GM19351 (cell line): ENCODE data around the gene SPSB1.

Experiments
- ATAC-seq: cut with Tn5 transposase; IDR thresholded peaks from one replicate; pipeline ENCODE4 v1.9.1; 2021; ENCODE audit warnings: mild to moderate bottlenecking, moderate library complexity; ENCODE audit not compliant: unreplicated experiment

The SPSB1 gene

DNA sequence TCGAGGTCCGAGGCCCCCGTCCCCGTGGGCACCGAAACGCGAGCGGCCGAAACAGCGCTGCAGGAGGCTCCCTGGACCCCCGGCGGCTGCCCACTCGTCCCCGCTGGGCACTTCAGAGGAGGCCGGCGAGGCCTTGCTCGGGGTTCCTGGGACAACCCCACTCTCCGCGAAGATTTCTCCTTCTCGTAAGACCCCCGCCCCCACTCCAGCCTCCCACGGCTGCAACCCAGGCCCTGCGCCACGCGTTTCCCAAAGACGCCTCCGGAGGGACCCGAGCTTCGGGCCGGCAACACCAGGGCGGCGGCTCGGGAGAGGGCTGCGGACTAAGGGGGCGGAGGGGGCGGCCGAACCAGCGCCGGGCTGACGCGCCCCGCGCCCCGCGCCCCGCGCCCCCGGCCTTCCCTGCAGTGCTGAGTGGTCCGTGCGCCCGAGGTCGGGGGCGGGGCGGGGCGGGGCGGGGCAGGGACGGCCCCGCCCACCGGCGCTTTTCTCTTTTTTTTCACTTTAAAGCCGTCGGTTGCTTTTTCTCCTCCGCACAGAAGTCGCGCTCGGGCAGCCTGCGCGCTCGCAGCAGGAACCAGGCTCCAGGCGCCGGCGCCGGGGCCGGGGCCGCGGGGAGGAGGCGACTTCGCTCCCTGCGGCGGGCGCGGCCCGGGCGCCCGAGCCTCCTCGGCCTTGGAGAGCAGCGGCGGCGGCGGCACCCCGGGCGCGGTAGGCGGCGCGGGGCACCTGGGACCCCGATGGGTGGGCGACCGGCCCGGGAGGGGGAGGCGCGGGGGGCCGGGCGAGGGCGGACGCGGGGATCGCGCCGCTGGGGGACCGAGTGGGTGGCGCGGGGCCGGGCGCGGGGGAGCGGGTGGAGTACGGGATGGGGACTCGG lies at the start of gene SPSB1:
TSS of gene SPSB1 (plus strand) at position 534 of the 880 bp plus-strand sequence. CDS start 62,998 bp downstream, outside the sequence.
- no peak for ATAC-seq

DNA sequence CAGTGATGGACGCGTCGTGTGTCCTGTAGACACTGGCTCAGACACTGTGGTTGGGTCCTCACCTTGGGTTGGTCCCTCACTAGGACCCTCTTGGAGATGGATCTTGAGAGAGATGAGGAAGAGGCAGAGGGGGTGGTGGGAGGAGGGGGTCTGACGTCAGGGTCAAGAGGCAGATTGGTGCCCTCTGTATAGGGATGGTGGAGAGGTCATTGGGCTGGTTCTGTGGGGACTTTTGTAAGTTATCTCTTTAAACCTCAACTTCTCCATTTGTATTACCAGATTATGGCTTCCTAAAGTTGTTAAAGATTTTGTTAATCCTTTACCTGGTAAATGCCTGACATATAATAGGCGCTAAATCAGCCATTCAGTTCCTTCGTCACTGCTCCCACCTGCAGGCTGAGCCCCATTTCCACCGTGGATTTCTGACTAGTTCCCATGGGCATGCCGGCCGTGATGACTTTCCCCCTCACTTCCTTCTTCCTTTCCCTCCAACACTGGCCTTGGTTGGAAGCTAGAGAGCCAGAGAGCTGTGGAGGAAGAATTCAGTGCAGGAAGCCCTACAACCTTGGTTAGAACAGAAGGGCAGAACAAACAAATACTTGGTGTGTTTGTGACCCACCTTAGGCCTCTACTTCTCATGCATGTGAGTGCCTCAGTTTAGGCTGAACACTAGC lies 49.5 kb upstream of the SPSB1 start:
- ATAC-seq, result no peak

DNA sequence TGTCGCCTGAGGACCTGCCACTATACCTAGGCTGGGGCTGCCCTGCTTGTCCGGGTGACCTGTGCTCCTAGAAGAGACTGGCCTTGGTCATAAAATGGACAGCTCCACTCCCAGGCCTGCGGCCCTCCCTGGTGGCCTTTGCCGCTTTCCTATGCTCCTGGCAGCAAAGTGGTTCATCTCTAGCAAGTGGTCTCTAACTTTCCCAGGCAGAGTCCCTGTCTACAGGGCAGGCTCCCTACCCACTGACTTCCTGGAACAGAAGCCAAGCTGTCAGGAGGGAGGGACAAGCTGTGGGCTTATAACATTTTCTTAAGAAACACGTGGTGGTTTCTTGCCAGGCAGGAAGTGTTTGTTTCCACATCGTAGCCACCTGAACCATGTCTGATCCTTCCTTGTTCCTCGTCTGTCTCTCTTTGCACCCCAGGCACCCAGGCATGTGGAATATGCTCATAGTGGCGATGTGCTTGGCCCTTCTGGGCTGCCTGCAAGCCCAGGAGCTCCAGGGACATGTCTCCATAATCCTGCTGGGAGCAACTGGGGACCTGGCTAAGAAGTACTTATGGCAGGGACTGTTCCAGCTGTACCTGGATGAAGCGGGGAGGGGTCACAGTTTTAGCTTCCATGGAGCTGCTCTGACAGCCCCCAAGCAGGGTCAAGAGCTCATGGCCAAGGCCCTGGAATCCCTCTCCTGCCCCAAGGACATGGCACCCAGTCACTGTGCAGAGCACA lies 48.0 kb upstream of the SPSB1 start:
- no peak for ATAC-seq

DNA sequence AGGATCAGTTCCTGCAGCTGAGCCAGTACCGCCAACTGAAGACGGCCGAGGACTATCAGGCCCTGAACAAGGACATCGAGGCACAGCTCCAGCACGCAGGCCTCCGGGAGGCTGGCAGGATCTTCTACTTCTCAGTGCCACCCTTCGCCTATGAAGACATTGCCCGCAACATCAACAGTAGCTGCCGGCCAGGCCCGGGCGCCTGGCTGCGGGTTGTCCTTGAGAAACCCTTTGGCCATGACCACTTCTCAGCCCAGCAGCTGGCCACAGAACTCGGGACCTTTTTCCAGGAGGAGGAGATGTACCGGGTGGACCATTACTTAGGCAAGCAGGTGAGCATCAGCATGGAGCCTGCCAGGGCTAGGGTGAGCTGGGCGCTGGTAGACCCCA lies 47.5 kb upstream of the SPSB1 start:
- no peak for ATAC-seq

DNA sequence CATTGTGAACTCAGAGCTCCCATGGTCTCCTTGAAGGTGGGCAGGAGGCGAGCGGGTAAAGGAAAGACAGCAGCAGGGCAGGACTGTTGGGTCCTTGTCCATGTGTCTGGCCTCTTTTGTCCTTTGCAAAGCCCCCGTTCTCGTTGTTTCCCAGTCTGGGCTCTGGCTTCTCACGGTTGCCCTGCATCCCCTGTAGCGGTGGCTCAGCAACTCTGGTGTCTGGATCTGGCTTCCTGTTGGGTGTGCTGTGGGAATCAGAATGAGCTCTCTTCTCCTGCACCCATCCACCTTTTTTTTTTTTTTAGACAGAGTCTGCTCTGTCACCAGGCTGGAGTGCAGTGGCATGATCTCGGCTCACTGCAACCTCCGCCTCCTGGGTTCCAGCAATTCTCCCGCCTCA lies 47.0 kb upstream of the SPSB1 start:
- ATAC-seq, result no peak

DNA sequence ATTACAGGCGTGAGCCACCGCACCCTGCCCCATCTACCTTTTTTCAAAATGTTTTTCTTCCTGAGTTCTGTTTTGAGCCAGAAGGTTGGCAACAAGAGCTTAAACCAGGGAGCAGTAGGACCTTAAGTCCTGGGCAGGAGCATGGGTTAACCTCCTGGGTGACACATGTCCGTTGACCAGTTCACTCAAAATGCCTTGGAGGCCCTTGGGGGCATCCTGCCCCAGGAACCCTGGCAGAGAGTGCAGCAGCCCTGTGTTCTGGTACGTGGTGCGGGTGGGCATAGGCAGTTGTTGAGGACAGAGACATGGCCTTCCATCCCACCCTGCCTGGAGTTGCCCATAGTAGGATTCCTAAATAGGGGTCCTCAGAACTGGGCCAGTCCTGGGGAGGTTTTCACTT lies 46.5 kb upstream of the SPSB1 start:
- no peak for ATAC-seq

DNA sequence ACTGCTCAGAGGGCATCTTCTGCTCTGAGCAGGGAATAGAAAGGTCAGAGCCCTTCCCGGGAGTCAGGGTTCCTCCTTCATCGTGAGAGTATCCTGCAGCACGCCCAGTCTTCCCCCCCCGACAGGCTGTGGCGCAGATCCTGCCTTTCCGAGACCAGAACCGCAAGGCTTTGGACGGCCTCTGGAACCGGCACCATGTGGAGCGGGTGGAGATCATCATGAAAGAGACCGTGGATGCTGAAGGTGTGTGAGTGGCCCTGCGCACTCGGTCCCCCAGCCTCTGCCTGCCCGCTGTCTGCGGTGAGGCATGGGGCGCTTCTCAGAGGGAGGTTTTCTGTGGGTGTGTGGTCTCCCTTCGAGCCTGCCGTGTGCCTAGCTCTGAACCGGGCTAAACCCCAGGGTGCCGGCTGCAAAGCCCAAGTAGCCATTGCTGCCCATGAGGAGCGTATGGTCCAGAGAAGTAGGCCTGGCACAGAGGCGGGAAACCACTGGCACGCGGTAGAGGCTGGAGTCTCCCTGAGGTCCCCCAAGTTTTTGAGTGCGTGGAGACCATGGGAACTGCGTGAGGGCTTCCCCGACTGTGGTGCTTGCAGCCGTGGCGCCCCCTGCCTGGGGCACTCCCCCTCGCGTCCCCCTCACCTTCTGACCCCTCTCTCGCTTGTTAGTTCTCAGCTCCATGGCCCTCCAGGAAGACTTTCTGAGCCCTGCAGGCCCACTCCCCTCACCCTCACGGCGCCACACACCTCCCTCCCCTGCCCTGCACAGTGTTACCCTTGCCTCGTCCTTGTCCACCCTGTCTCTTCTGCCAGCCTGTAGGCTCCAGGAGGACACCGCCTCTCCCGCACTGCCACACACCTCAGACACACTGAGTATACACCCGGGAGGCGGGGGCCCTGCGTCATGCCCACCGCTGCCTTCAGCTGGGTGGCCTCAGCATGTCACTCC lies 45.6 kb upstream of the SPSB1 start:
- ATAC-seq, result no peak

DNA sequence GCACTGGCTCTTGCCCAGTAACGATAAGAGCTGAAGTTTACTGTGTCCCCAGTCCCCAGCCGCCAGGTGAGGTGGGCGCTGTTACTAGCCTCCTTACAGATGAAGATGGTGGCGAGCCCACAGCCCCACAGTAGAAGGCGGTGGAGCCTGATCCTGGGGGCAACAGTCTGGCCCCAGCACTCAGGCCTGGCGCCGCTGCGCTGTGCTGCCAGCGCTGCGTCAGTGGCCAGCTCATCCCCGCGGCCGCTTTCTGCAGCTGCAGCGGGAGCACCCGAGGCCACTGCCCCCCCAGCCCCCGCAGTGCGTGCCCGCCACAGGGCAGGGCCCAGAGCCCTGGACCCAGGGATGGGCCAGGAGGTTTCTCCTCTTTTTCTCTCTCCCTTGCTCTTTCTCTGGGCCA lies 44.8 kb upstream of the SPSB1 start:
- no peak for ATAC-seq

DNA sequence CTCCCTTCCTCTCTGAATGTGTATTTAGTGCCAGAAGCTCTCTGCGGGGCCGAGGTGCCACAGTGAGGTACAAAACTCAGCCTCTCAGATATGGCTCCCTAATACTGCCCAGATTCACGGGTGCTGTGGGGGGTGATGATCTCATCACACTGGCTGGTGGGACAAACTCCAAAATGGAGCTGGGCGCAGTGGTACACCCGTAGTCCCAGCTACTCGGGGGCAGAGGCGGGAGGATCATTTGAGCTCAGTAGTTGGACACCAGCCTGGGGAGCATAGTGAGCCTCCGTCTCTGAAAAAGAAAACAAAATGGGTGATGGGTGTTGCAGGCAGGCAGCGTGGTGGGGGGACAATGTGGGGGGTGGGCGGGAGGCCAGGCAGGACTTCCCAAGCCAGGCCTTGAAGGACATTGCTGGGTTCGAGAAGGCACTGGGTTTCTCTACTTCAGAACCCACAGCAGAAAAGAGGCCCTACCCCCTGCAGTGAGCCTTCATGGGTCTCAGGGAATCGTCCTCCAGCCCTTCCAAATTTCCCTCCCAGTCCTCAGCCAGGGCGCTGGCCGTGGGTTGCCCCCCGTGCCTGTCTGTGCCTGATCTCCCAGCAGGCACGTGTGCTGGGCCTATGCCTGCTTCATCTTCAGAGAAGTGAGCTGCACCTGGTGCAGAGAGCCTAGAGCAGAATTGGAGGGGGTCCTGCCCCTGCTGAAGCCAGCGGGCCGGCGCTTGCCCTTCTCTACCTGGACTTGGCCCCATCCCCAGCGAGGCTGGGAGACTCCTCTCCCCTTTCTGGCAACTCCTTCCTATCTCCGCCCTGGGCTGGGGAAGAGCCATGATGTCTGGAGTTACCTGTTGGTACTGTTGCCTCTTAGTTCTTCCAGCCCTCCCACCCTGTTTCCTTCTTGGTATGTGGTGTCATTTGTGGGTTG lies 44.1 kb upstream of the SPSB1 start:
- no peak for ATAC-seq

DNA sequence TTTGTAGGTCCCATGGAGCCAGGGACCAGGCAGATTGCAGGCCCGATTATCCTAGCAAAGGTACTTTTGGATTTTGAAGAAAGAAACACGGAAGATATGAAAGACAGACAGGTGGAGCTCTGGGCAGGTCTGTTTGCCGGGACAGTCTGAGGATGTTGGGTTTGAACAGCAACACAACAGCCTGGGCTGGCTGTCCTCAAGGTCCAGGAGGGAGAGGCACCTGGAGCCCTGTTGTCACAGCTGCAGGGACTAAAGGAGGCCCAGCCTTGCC lies 43.5 kb upstream of the SPSB1 start:
- no peak for ATAC-seq

DNA sequence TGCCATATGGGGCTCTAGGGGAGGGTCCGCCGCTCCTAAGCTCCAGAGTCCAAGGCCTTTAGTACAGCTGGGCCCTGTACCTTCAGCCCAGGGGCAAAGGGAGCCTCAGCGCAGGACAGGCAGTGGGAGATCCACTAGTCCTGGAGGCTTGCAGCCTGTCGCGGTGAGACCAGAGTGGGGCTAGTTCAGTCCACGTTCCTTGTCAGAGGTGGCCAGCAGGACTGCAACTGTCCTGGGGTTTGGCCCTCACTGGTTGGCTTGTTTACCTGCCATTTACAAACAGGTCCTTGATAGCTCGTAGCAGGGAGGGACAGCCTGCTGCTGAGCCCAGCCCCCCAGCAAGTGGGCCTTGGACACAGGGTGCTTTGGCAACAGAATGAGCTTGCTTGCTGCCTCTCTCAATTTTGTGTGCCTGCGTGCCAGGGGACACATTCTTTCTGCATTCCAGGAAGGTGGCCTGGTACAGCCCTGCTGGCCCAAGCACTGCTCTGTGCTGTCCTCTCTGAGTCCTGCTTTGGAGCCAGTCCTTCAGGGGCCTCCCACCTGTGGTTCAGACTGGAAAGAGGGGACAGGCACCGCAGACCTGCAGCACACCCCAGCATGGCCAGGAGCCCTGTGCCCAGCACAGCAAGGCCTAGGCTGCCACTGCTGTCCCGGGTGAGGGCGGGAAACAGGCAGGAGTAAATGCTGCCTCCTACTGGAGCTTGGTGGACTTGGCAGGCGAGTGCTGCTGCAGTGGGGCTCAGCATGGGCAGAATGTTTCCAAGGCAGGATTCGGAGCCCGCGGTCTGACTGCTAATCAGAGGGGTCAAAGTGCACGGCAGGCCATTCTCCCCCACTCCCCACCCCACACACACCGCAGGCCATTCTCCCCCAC lies 42.9 kb upstream of the SPSB1 start:
- no peak for ATAC-seq

DNA sequence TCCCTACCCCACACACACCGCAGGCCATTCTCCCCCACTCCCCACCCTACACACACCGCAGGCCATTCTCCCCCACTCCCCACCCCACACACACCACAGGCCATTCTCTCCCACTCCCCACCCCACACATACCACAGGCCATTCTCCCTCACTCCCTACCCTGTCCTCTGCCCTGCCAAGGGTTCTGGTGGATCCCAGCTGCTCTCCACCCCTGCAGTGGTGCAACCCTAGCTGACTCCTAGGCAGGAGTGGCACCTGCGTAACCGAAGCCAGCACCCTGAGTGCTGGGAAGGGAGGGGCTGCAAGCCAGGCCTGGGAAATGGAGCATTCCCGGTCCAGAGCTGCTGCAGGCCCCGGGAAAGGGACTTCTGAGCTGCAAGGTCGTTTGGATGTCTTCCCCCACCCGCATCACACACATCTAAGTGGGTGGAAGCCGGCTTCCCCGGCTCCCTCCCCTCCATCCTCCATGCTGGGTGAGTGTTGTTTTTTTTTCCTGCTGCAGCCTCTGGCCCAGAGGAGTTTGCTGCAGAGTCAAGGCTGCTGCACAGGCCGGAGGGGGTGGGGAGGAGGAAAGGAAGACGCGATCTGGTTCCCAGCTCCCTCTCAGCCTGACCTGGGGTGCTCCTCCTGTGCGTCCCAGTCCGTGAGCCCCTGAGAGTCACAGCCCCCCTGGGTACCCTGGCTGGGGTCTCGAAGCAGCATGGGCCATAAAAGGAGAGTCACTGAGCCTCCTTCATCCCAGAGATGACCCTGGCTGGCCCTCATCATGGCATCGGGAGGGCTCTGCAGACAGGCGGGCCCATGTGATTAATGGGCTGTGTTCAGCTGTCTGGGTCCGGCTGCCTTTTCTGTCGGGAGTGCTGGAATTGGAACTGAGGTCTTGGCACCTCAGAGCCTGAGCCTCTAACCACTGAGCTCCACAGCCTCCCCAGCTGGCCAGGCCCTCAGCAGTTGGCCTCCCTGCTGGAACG lies 42.0 kb upstream of the SPSB1 start:
- ATAC-seq, result no peak

DNA sequence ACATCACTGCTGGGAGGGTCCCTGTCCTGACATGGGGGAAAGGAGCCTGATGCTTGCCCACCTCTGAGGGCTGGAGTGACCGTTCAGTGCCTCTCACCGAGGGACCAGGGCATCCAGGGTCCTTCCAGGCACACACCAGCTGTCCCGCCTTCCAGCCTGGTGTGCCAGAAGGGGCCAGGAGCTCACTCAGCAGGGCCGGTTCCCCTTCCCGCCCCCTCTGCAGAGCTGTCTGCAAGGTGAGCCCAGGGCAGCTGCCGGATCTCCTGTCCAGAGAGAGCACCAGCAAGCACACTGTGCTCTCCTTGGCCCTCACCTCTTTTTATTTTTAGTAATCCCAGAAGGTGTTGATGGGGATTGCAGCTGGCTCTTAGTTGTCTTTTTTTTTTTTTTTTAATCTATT lies 41.2 kb upstream of the SPSB1 start:
- ATAC-seq, result no peak

DNA sequence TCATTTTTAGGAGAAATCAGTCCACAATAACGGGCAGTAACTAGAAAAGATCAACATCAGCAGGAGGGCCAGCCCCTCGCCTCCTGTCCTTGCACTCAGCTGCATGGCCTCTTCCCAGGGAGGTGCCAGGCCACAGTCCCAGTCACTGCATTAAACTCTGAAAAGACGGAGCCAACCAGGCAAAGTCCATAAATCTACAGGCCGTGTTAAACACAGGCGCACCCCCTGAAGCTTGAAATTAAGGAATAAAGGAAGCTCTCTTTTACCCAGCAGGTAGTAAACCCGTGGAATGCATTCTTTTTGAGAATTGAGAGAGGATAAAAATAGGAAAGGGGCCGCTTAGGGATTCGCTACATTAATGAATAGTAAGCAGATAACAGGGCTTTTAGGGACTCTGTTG lies 39.7 kb upstream of the SPSB1 start:
- no peak for ATAC-seq

DNA sequence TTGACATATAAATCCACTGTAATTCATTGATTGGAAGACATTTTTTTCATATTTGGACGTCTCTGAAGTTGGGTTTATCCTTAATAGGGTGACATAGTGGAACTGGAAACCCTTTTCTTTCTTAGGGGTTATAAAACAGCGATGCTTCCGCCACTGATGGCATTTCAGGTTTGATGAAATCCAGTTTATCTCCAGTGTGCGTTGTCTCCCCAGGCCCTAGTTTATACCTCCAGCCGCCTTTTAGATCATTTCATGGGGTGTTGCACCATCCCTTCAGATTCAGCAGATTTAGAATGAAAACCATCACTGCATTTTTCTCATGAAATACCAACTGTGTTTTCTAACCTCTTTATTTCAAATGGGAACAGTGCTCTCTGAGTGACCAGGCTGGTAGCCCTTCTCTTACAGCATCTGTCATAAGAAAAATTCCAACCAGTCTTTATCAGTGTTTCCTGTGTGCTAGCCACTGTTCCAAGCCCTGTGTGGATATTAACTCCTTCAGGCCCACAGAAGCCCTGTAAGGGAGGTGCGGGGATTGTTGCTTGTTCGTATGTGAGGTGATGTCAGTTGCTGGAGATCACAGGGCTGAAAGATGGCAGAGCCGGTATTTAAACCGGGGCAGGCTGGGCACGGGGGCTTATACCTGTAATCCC lies 39.1 kb upstream of the SPSB1 start:
- ATAC-seq, result no peak

DNA sequence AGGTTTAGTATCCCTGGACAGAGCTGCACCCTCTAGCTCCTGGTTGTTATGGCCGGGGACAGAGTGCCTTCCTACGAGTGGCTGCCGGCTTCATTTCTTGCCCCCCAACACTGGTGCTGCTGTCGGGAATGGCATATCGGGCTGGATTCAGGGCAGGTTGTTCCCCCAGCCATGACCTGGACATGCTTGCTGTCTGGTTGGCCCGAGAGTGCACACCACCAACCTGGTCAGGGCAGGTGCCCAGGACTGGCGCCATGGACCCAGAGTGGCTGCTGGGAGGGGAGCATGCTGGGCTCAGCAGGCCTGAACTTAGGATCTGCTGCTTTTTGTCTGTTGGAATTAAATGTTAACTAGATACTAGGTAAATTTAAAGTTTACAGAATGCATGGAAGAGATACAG lies 36.4 kb upstream of the SPSB1 start:
- no peak for ATAC-seq

DNA sequence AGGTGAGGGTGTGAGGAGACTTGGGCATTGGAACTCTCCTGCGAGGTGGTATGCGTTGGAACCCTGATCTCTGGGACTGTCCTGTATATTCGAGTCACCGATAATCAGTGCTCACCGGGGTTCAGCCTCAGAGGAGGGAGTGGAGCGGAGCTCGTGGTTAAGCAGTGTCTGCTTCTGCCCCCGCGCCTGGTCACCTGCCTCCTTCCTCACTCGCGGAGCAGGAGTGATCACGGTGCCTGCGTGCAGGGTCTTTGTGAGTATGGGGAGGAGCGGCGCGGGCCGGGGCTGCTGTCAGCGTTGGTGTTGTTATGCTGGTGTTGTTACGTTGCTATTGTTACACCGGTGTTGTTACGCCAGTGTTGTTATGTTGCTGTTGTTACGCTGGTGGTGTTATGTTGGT lies 34.8 kb upstream of the SPSB1 start:
- ATAC-seq, result no peak
